ENCODE results near the gene DDX55. TPM values are rescaled to one million over a fixed set of nuclear protein-coding genes. Genes with fewer than 3 reads are reported as not detected.
A peak's percentile ranks its signal among the peaks of the same experiment; 100 is the strongest.

Gene DDX55
- polyA plus RNA-seq, 1 of the 3 experiments (the other 2 are of a cell fraction): 25.8 TPM

- TF ChIP-seq YY1 (IDR thresholded peaks at IDR 0.05; ENCODE audit: low read depth) (no peak), NFIC (IDR thresholded peaks at IDR 0.05; ENCODE audit: borderline replicate concordance) (no peak), RXRA (IDR thresholded peaks at IDR 0.05; ENCODE audit: borderline replicate concordance, low read depth) (no peak)
Measured at GRCh38 chr12:123608182-123608581, 6.3 kb downstream of the DDX55 start (continued).

DNA sequence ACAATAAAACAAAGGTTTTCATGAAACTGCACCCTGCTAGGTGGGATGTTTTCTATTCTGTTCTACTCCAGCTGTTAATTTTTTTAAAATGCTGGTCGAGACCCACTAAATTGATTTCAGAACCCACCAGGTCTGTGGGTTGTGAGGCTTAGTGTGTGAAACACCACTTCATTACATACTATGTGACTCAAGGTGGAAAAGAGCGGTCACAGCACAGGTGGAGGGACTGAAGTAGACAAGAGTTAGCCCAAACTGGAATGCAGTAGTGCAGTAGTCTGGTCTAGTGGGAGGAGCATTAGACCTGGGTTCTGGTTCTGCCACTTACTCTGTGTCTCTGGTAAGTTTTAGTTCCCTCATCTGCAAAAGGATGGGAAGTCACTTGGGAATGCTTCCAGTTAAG, 12.2 kb downstream of the DDX55 start:
- H3K9me3 ChIP-seq: no peaks in the 10 kb centered on the region
- H3K9ac ChIP-seq: no peak overlapping the region
- H3K27ac ChIP-seq (ENCODE audit: low read depth in 2 of 2, low read length in 1 of 2): peak overlapping the region in 1 of 2 experiments; percentile 42; a peak in 1 of 4 replicates
- CTCF ChIA-PET: no interaction called here
- peaks cover 47 to 79% of the 10 kb centered on the region in 2 experiments for H3K36me3 ChIP-seq (replicated peaks in 1 of 2; ENCODE audit: control insufficient read depth in 1 of 2, insufficient read depth in 2 of 2, low read length in 1 of 2)
- POLR2A ChIA-PET: no interaction called here
- no peak for DNase-seq
- no peaks in the 10 kb centered on the region for H3K27me3 ChIP-seq (ENCODE audit: insufficient read depth)
- WGBS (ENCODE audit: low lambda C conversion rate): 88% methylated on average over 2 of the region's 2 CpGs
- no peaks in the 10 kb centered on the region for H3K9me2 ChIP-seq
- no peak overlapping the region for H3K4me3 ChIP-seq (ENCODE audit: low read depth in 2 of 2, low read length in 1 of 2)
- no peaks in the 10 kb centered on the region for H4K20me1 ChIP-seq (ENCODE audit: insufficient read depth)
- no peak overlapping the region for H2AFZ ChIP-seq (ENCODE audit: low read depth)
- H3F3A ChIP-seq (replicated peaks; ENCODE audit: insufficient read depth): peaks cover 11% of the 10 kb centered on the region
- no peaks in the 10 kb centered on the region; a peak in 1 of 4 replicates for H3K4me1 ChIP-seq (ENCODE audit: control insufficient read depth in 1 of 2, insufficient read depth in 2 of 2, low read depth in 1 of 2, low read length in 1 of 2)
- H3K4me2 ChIP-seq: no peak overlapping the region; the same call in 1 of the 2 replicates
- H3K79me2 ChIP-seq (ENCODE audit: insufficient read depth): peaks cover 21% of the 10 kb centered on the region
- TF ChIP-seq RCOR1 (IDR thresholded peaks at IDR 0.05; ENCODE audit: low read length) (no peak), GABPA (IDR thresholded peaks at IDR 0.05; ENCODE audit: low read depth) (no peak), RAD21 (IDR thresholded peaks at IDR 0.05; ENCODE audit: low read length) (no peak), PBX3 (IDR thresholded peaks at IDR 0.05) (no peak), NFIC (IDR thresholded peaks at IDR 0.05; ENCODE audit: borderline replicate concordance) (no peak), JUND (IDR thresholded peaks at IDR 0.05) (no peak), ZBTB33 (IDR thresholded peaks at IDR 0.05; ENCODE audit: borderline replicate concordance, low read depth) (no peak), NRF1 (IDR thresholded peaks at IDR 0.05; ENCODE audit: low read depth, low read length) (no peak)

DNA sequence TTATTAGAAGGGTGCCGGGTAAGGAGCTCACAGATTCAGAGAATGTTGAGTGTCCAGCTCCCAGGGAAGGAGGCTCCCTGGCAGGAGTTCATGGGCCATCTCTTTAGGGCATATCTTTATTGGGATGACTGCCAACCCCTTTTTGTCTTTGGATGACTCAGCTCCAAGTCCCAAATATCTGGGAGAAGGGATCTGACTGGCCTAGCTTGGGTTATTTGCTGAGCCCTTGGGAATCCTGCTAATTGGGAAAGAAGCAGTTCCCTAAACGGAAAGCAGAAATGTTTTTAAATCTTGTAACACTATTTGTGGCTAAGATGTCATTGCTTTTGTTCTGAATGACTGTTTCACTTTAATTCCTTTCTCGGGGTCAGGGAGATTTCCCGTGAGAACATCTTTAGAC, 12.6 kb downstream of the DDX55 start:
- WGBS (ENCODE audit: low lambda C conversion rate): 61% methylated on average over 4 of the region's 4 CpGs
- Histone ChIP-seq H3K9me3 (no peaks in the 10 kb centered on the region), H4K20me1 (ENCODE audit: insufficient read depth) (no peaks in the 10 kb centered on the region), H3K79me2 (ENCODE audit: insufficient read depth) (peaks cover 21% of the 10 kb centered on the region), H3K9me2 (no peaks in the 10 kb centered on the region), H2AFZ (ENCODE audit: low read depth) (no peak overlapping the region), H3K4me3 (ENCODE audit: low read depth in 2 of 2, low read length in 1 of 2) (no peak overlapping the region), H3F3A (replicated peaks; ENCODE audit: insufficient read depth) (peaks cover 14% of the 10 kb centered on the region), H3K9ac (no peak overlapping the region), H3K4me1 (ENCODE audit: control insufficient read depth in 1 of 2, insufficient read depth in 2 of 2, low read depth in 1 of 2, low read length in 1 of 2) (no peaks in the 10 kb centered on the region; a peak in 1 of 4 replicates), H3K4me2 (no peak overlapping the region; the same call in 1 of the 2 replicates), H3K27ac (ENCODE audit: low read depth in 2 of 2, low read length in 1 of 2) (peak overlapping the region in 1 of 2 experiments; percentile 42; a peak in 1 of 4 replicates), H3K36me3 (replicated peaks in 1 of 2; ENCODE audit: control insufficient read depth in 1 of 2, insufficient read depth in 2 of 2, low read length in 1 of 2) (peaks cover 45 to 82% of the 10 kb centered on the region in 2 experiments), H3K27me3 (ENCODE audit: insufficient read depth) (no peaks in the 10 kb centered on the region)
- ChIA-PET CTCF (no interaction called here), POLR2A (no interaction called here)
- DNase-seq: no peak
- 0 out of 2 replicates have a peak, but pooled peaks have one; percentile 7 for TF ChIP-seq FOSL2 (IDR thresholded peaks at IDR 0.05; ENCODE audit: borderline replicate concordance, low read depth)
- no peak for TF ChIP-seq SMC3 (IDR thresholded peaks at IDR 0.05; ENCODE audit: low read depth, low read length)

Measured in SK-N-SH (cell line).